Left cardiac atrium (tissue), 4 donors: Measurements from ENCODE around the gene SPEM2. TPM values are rescaled to one million over a fixed set of nuclear protein-coding genes. Genes with fewer than 3 reads are reported as not detected.

Experiments
- ATAC-seq, 2 donors: fragments of 200-7000 bp; cut with Tn5 transposase; one replicate each; pipeline ENCODE4 v1.9.1; 2020; ENCODE audit warnings: mild to moderate bottlenecking in 2 of 2, moderate library complexity in 2 of 2
- DNase-seq: peaks from one replicate; pipeline ENCODE4 v3.0.0-alpha.2; 2020
- intact Hi-C, 2 donors: fragments of 100-400 bp; cut with DNase I; formaldehyde crosslinking; loops; one replicate each; pipeline versions ENCODE4 v1.14.1 to v1.15.1; 2022 to 2023
- long read RNA-seq: library from polyadenylated mRNA; unstranded; transcript quantifications from one replicate; pipeline ENCODE4 v2.0.0, GENCODE V29; 2021
- total RNA-seq, 2 donors: library from RNA; stranded (reverse); fragmentation: NEBNext Ultra II Directional; extraction: Animal tissue kit (Norgen Biotek cat#: 25700); gene quantifications; one replicate each; pipeline ENCODE4 v1.2.1, GENCODE V29; 2021
- donor health status: DM: no; HTN: yes; CAD: no.
- donor health status: DM: no; HTN: yes; CAD: no; lungs with severe emphysema.
- donor health status: DM: yes; HTN: yes; CAD: no.
- donor health status: Dilated cardiomyopathy.

SPEM2 gene
- total RNA-seq: not detected
- long read RNA-seq: 0 reads

DNA sequence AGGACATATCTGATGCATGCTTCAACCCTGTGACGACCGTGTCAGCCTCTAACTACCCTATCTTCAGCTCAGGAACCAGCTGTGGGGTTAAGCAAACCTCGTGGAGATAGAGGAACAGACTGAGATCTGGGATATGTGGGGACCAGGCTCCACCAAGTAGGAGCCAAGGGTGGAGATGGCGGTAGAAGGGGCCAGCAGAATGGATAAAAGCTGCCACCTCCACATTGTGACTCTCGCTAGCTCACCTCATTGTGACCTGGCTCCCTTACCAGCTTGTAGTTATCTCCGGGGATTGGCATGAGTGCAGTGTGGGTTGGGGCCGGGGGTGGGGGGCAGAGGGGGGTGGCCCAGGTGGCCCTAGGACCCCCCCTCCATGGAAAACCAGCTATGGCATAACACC, at the start of gene SPEM2:
Gene SPEM2, plus strand, starts transcription at position 301 of the 400 bp plus-strand sequence. Its CDS starts 73 bp downstream, at position 374.
- ATAC-seq (no peak), DNase-seq (no peak)
- intact Hi-C loops: loop anchor here in 1 of 2 donors (5.0 kb wide), 1 partner anchor 58 kb away; no protein-coding TSS in a partner anchor

GRCh38 chr17:7379134-7379533, 46.3 kb upstream of the SPEM2 start:
- no peak for ATAC-seq
- no peak for DNase-seq
- intact Hi-C loops: no loop called here

DNA sequence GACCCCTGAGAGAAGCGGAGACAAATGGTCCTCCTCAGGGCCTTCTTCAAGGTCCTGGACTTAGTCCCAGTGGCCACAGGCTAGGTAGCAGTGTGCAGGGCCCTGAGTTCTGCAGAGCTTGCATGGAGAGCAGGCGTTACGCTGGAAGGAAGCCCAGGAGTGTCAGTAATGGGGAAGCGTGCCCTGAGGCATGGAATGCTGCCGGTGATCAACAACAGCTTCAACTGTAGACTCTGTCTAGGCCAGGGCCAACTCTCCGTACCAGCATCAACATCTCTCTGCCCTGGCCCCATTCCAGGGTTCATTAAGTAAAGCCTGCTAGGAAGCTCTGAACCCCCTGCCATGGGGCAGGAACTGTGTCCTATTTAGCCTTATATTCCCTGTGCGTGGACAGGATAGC, 45.1 kb upstream of the SPEM2 start:
- ATAC-seq (peak; percentile 52 to 71), DNase-seq (peak; percentile 56)
- intact Hi-C loops: no loop called here

DNA sequence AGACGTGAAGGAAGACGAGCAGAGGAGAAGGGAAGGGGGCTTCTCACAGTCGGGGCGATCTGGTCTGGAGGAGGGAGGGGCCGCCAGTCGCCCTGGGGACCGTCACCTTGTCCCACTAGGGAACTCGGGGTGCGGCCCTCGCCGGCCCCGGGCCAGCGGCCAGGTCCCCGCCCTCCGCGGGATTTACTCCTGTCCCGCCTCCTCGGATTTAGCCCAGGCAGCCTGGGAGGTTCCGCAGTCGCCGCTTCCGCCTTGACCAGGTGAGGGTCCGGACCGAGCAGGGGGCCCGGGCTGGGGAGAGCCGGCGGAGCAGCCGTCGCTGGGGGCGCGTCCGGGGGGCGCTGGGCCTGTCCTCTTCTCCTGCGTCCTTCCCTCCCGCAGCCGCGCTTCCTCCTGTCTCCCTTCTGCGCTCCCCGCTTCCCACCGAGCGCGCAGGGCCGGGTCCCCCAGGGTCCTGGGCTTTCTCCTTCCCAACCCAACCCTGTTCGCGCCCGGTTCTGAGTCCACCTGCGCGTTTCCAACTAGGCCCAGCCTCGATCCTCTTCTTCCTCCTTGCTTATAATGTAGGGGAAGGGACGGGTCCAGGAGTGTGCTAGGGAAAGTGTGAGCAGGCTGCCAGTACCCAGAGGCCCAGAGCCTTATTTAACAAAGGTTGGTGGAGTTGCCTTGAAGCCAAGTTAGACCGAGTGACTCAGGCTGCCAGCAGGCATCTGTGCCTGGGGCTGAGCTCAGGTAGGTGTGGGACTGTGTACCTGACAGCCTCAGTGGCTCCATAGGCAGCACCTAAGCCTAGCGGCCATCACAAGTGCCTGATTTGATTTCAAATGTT, 44.3 kb upstream of the SPEM2 start, which contains the start of gene TNK1:
Gene TNK1, plus strand, starts transcription at position 235 of the 829 bp plus-strand sequence. CDS start 1,838 bp downstream, outside the sequence.
- ATAC-seq (peak; percentile 48 to 72), DNase-seq (peak; percentile 65)
- intact Hi-C loops: no loop called here

DNA sequence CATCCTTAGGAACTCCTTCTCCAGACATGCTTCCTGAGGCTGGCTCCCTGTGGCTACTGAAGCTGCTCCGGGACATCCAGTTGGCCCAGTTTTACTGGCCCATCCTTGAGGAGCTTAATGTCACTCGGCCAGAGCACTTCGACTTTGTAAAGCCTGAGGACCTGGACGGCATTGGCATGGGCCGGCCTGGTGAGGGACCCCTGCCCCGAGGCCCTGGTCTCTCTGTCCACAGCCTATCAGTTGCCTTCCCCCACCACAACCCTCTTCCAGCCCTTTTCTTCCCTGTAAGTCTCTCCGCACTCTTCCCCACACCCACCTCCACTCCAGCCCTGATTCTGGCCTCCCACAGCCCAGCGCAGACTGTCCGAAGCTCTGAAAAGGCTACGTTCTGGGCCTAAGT, 42.5 kb upstream of the SPEM2 start:
- no peak for ATAC-seq
- intact Hi-C loops: no loop called here
- DNase-seq: no peak

DNA sequence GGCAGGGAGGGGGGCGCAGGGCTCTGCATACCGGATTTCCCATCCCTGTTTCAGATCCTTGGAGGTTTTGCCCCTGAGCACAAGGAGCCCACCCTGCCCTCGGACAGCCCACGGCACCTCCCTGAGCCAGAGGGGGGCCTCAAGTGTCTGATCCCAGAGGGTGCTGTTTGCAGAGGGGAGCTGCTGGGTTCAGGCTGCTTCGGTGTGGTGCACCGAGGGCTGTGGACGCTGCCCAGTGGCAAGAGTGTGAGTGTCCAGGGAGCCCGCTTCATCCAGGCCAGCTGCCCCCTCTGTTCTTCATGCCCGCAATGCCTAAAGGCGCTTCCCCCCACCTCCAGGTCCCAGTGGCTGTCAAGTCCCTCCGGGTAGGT, 42.1 kb upstream of the SPEM2 start:
- no peak for DNase-seq
- no peak for ATAC-seq
- intact Hi-C loops: no loop called here

DNA sequence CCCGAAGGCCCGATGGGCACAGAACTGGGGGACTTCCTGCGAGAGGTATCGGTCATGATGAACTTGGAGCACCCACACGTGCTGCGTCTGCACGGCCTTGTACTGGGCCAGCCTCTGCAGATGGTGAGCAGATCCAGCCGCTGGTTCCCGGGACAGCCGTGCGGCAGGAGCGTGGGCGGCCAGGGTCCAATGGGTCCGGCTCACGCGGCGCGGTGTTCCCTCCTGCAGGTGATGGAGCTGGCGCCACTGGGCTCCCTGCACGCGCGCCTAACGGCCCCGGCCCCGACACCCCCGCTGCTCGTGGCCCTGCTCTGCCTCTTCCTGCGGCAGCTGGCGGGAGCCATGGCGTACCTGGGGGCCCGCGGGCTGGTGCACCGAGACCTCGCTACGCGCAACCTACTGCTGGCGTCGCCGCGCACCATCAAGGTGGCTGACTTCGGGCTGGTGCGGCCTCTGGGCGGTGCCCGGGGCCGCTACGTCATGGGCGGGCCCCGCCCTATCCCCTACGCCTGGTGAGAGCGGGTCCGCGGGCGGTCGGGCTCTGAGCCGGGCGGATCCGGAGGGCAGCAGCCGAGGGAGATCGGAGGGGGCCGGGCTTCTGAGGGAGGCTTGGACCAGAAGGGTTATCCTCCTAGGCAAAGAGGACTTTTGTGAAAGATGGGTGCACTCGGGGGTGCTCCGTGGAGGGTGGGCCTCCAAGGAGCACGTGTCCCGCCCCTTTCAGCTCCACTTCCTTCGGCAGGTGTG, 41.5 kb upstream of the SPEM2 start:
- DNase-seq (peak; percentile 62), ATAC-seq (peak; percentile 82 to 83)
- intact Hi-C loops: no loop called here

- intact Hi-C loops: no loop called here
- no peak for ATAC-seq
- DNase-seq: no peak
These were observed 40.8 kb upstream of the SPEM2 start for GRCh38 chr17:7384489-7385081.

- no peak for ATAC-seq
- intact Hi-C loops: no loop called here
- no peak for DNase-seq
These were observed 36.6 kb upstream of the SPEM2 start for GRCh38 chr17:7388856-7389255.

GRCh38 chr17:7389924-7390910, 35.2 kb upstream of the SPEM2 start:
- no peak for DNase-seq
- intact Hi-C loops: loop anchor here in 1 of 2 donors (5.0 kb wide), 1 partner anchor 33 kb away; the partner anchor contains the start of gene TMEM95
- ATAC-seq: no peak

DNA sequence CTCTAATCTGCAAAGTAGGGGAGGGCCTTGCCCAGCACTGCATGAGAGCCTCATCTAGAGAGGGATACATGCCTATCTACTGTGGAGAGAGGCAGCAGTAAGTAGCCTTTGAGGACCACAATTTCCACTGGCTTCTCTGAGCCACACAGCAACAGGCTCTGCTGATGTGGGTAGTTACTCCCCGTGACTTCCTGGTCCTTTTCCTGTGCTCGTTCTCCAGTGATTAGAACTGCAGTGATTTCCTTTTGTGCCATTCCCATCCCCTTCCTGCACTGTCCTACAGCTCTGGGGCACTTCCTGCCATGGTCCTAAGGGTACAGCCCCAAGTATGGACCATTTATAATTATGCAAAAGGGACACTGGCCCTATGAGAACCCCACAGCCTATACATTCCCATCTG, 34.1 kb upstream of the SPEM2 start:
- no peak for ATAC-seq
- intact Hi-C loops: loop anchor here in 1 of 2 donors (5.0 kb wide), 1 partner anchor 34 kb away; the partner anchor contains the start of gene TMEM95
- no peak for DNase-seq

- DNase-seq (no peak), ATAC-seq (no peak)
- intact Hi-C loops: loop anchor here in 1 of 2 donors (5.0 kb wide), 1 partner anchor 36 kb away; the partner anchor contains the start of gene TMEM95
These were observed 32.5 kb upstream of the SPEM2 start for GRCh38 chr17:7392696-7393612.

DNA sequence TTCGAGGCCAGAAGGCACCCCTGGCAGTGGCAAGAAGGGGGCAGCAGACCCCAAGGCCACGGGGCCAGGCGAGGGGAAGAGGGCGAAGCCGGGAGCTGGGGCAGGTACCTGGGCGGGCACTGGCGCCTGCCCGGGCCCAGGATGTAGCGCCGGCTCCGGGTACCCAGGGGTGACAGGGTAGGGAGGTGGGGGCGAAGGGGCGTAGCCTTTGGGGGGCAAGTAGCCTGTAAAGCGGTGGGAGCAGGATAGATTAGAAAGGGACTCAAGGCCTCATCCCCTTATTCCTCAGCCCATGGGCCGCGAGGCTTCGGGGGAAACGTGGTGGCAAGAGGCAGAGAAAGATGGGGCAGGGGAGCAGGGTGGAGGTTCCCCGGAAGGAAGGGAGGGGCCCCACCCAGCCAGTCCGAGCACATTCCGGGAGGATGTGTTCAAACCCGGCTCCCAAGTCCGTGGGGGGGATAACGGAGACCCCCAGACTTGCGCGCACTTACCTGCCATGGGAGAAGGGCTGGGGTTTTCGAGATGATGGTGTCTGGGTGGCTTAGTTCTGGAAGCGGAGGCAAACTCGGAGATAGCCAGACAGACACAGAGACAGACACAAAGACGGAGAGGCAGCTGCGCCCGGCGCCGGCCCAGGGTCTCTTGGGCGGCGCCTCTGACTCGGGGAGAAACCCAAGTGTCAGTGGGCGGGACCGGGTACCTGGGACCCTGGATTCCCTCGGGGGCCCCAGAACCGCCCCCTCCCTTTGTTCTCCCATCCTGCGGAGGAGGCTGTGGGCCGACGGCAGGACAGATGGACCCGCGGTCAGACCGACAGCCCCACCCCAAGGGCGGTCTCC, 31.6 kb upstream of the SPEM2 start:
- DNase-seq: no peak
- peak; percentile 19 to 35 for ATAC-seq
- intact Hi-C loops: loop anchor here in 1 of 2 donors (5.0 kb wide), 1 partner anchor 37 kb away; the partner anchor contains the start of gene TMEM95

DNA sequence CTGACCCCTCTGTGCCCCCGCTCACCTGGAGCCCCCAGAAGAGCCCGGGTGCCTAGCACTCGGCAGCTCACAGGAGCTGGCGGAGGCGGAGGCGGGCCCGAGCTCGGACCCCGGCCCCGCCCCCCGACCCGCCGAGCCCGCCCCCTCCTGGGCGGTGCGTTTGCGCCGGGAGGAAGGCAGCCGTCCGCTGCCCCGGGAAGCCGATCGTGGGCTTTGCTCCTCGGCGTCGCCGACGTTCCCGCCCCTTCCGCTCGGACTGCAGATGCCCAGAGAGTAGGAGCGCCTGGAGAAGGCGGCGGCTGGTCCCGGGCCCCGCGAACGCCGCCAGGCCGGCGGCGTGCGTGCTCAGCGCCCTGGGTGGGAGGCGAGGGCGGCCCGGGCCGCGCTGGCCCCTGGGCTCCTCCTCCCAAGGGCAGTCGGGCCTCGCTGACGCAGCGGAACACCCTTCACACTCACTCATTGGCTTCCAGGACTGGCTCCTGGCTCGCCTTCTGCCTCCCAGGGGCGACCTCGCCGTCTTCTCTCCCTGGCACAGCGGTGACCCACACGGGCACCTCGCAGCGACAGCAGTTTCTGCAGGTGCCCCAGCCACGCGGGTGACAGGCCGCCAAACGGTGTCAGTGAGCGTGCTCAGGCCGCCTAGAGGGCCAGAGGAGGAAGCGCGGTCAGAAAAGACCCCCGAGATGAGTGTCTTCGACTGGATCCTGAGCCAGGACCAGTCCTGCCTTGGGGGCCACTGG, 30.8 kb upstream of the SPEM2 start, which contains the start of gene PLSCR3:
Gene PLSCR3, minus strand, starts transcription at position 74 of the 740 bp plus-strand sequence. CDS start 415 bp downstream, outside the sequence.
- intact Hi-C loops: loop anchor here in 1 of 2 donors (5.0 kb wide), 1 partner anchor 37 kb away; the partner anchor contains the start of gene TMEM95
- peak; percentile 92 for DNase-seq
- peak; percentile 95 for ATAC-seq

DNA sequence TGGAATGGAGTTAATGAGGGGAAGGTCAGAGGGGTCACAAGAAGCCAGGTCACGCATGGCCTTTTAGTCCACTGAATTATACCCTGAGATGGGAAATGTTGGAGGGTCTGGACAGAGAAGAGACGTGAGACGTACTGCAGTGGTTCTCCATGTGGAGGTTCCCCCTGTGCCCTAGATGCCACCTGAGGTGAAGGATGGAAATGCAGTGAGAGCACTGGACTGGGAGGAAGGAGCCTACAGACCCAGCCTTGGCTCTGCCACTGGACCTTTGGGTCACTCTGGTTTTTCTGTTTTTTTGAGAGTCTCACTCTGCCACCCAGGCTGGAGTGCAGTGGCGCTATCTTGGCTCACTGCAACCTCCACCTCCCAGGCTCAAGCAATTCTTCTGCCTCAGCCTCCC, 29.3 kb upstream of the SPEM2 start:
- intact Hi-C loops: no loop called here
- DNase-seq: no peak
- no peak for ATAC-seq

- intact Hi-C loops: no loop called here
- no peak for DNase-seq
- ATAC-seq: no peak
These were observed 26.8 kb upstream of the SPEM2 start for GRCh38 chr17:7398612-7399011.
